Pancreas (tissue), 10 donors: Measurements from ENCODE around the gene KCNJ14. TPM values are rescaled to one million over a fixed set of nuclear protein-coding genes. Genes with fewer than 3 reads are reported as not detected.

ENCODE experiments used
- ATAC-seq, 4 donors: fragments of 200-7000 bp; cut with Tn5 transposase; one replicate each; pipeline versions ENCODE4 v1.8.0 to v1.9.1; 2020; ENCODE audit warnings: mild to moderate bottlenecking in 4 of 4, moderate library complexity in 4 of 4
- DNase-seq, 6 donors: peaks; one replicate each; pipeline ENCODE4 v3.0.0-alpha.2; 2020
- FAIRE-seq: peaks from 2 replicates; lab custom pipeline; 2012; peaks lifted over from hg19 to GRCh38; lab: Jason Lieb, UNC
- H3K27ac ChIP-seq, 4 donors: fragments of 200-600 bp; sonication (generic); 1 replicate in 3 of 4; 2 replicates in 1 of 4; pipeline versions ENCODE4 v1.5.0 to v1.8.0; 2020
- H3K27me3 ChIP-seq, 4 donors: fragments of 200-600 bp; one replicate each; pipeline ENCODE4 v1.8.0; 2021
- H3K36me3 ChIP-seq, 3 donors: fragments of 200-600 bp; sonication (generic) in 1 of 3; one replicate each; pipeline versions ENCODE4 v1.5.0 to v1.8.0; 2020 to 2021
- H3K4me1 ChIP-seq, 3 donors: fragments of 200-600 bp; one replicate each; pipeline ENCODE4 v1.8.0; 2021
- H3K4me3 ChIP-seq, 4 donors: fragments of 200-600 bp; sonication (generic) in 2 of 4; one replicate each; pipeline versions ENCODE4 v1.5.0 to v1.8.0; 2020 to 2021
- H3K9me3 ChIP-seq, 4 donors: fragments of 200-600 bp; one replicate each; pipeline ENCODE4 v1.8.0; 2021
- WGBS, 2 donors: extraction: QIAGEN DNeasy Blood & Tissue Kit; methylation state at CpG; one replicate each; pipeline ENCODE4 v1.1.7; 2013; 5-methylcytosine and 5-hydroxymethylcytosine counted together
- intact Hi-C, 3 donors: fragments of 100-400 bp; cut with DNase I; formaldehyde crosslinking; loops; one replicate each; pipeline versions ENCODE4 v1.11.1 to v1.14.2; 2022
- polyA plus RNA-seq, 2 donors: library from polyadenylated mRNA; stranded (reverse); fragments of 200-250 nt; gene quantifications; one replicate each; pipeline ENCODE4 v1.2.3, GENCODE V29; 2013
- total RNA-seq, 6 donors: library from RNA; stranded (reverse); fragmentation: NEBNext Ultra II Directional in 4 of 6; extraction: Animal tissue kit (Norgen Biotek cat#: 25700) in 4 of 6; gene quantifications; one replicate each; pipeline versions ENCODE4 v1.2.1 to v1.2.4, GENCODE V29; 2021 to 2023
- TF ChIP-seq, protein P1 (sequence below), 4 donors: fragments of 200-600 bp; sonication (generic) in 3 of 4; IDR thresholded peaks; one replicate each; pipeline versions ENCODE4 v1.5.0 to v1.8.0; 2021; ENCODE audit warnings: antibody characterized with exemption in 4 of 4
- donor health status: healthy with polysubstance abuse.
- donor health status: DM: no; HTN: no; CAD: no; lungs with moderate emphysema.
- donor health status: DM: no; HTN: no; CAD: no.
- donor health status: control.
- donor health status: control.
- donor health status: Bipolar disorder and iron deficiency.
- donor health status: DM: yes; HTN: yes; CAD: no.
- donor health status: DM: no; HTN: no; CAD: no.
- donor health status: DM: no; HTN: no; CAD: no.
- donor health status: DM: yes; HTN: yes; CAD: no.

The KCNJ14 gene
- total and polyA plus RNA-seq, 8 donors: 0.20 to 0.59 (median 0.42) TPM

DNA sequence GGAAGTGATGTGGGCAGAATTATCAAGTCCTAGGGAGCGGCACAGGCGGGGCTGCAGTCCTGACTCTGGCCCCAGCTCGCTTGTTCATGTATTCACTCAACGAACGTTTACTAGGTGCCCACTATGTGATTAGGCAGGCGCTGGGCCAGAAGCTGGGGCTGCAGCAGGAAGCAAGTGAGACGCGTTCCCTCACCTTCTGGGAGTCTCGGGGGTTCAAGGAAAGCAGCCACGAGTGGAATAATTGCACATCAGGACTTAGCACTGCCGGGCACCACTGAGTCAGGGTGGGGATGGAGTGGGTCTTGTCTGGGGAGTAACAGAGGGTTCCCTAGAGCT is 58.7 kb downstream of the KCNJ14 start:
- 34% methylated on average over 11 of the region's 11 CpGs for WGBS, 2 donors
- ATAC-seq (no peak), FAIRE-seq (no peak), DNase-seq (peak in 1 of 6 donors; percentile 39)
- no peaks in the 10 kb centered on the region for H3K36me3 ChIP-seq
- H3K9me3 ChIP-seq: no peaks in the 10 kb centered on the region
- H3K4me1 ChIP-seq: no peaks in the 10 kb centered on the region
- intact Hi-C loops: no loop called here
- peak overlapping the region in 1 of 4 donors; percentile 76 for H3K4me3 ChIP-seq
- no peaks in the 10 kb centered on the region for H3K27me3 ChIP-seq
- TF ChIP-seq, protein P1, sequence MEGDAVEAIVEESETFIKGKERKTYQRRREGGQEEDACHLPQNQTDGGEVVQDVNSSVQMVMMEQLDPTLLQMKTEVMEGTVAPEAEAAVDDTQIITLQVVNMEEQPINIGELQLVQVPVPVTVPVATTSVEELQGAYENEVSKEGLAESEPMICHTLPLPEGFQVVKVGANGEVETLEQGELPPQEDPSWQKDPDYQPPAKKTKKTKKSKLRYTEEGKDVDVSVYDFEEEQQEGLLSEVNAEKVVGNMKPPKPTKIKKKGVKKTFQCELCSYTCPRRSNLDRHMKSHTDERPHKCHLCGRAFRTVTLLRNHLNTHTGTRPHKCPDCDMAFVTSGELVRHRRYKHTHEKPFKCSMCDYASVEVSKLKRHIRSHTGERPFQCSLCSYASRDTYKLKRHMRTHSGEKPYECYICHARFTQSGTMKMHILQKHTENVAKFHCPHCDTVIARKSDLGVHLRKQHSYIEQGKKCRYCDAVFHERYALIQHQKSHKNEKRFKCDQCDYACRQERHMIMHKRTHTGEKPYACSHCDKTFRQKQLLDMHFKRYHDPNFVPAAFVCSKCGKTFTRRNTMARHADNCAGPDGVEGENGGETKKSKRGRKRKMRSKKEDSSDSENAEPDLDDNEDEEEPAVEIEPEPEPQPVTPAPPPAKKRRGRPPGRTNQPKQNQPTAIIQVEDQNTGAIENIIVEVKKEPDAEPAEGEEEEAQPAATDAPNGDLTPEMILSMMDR (IDR thresholded peaks at IDR 0.05): no peak
- H3K27ac ChIP-seq: no peak overlapping the region

DNA sequence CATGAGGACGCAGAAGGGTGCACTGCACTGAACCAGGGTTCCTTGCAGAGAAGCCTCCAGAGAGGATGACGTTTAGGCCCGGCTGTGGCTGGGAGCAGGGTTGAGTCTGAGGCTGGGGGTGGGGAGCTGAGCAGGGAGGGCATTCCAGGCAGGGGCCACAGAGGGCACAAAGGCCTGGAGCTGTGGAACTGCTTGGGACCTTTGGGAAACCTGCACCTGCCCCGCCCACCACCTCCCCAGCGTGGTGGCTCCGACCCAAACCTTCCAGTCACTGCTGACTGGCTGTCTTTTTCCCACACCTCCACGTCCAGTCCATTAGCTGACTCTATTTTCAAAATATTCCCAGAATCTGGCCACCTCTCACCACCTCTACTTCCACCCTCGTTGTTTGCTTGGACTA is 61.2 kb downstream of the KCNJ14 start:
- Histone ChIP-seq H3K36me3 (no peaks in the 10 kb centered on the region), H3K9me3 (no peaks in the 10 kb centered on the region), H3K27me3 (no peaks in the 10 kb centered on the region), H3K4me1 (no peaks in the 10 kb centered on the region), H3K27ac (no peak overlapping the region), H3K4me3 (no peak overlapping the region)
- DNase-seq (peak in 1 of 6 donors; percentile 29), ATAC-seq (no peak), FAIRE-seq (no peak)
- TF ChIP-seq, protein P1 (IDR thresholded peaks at IDR 0.05): no peak
- intact Hi-C loops: no loop called here
- 43 to 53% methylated on average over 8 of the region's 8 CpGs for WGBS, 2 donors

Other genes starting within 250 kb of the KCNJ14 start
- 10 to 100 TPM in 5 of 6 donors, 1 to 10 TPM in 1; 8.6 to 26.0 (median 15.1) TPM for gene CARD8, start 199.7 kb upstream of the KCNJ14 start, total RNA-seq
- 10 to 100 TPM; 19.4 to 19.8 TPM for gene CARD8, start 199.7 kb upstream of the KCNJ14 start, polyA plus RNA-seq
- gene ZNF114, start 185.5 kb upstream of the KCNJ14 start, total RNA-seq: 1 to 10 TPM in 3 of 6 donors, under 1 TPM in 3; 0.16 to 2.0 (median 0.94) TPM
- under 1 TPM; 0.30 to 0.70 TPM for gene ZNF114, start 185.5 kb upstream of the KCNJ14 start, polyA plus RNA-seq
- 10 to 100 TPM in 2 of 6 donors, 1 to 10 TPM in 4; 2.5 to 14.9 (median 6.4) TPM for gene EMP3, start 130.0 kb upstream of the KCNJ14 start, total RNA-seq
- 10 to 100 TPM; 17.6 to 23.8 TPM for gene EMP3, start 130.0 kb upstream of the KCNJ14 start, polyA plus RNA-seq
- 1 to 10 TPM; 3.3 to 7.3 (median 4.4) TPM for gene TMEM143, start 91.6 kb upstream of the KCNJ14 start, total RNA-seq
- gene TMEM143, start 91.6 kb upstream of the KCNJ14 start, polyA plus RNA-seq: 10 to 100 TPM in 1 of 2 donors, 1 to 10 TPM in 1; 8.0 to 11.2 TPM
- gene SYNGR4, start 91.2 kb upstream of the KCNJ14 start, total RNA-seq: 1 to 10 TPM in 1 of 6 donors, under 1 TPM in 3, not detected in 2; 0.19 to 1.1 (median 0.25) TPM
- 10 to 100 TPM in 1 of 2 donors, under 1 TPM in 1; 0.91 to 16.4 TPM for gene SYNGR4, start 91.2 kb upstream of the KCNJ14 start, polyA plus RNA-seq
- 10 to 100 TPM; 58.7 to 99.0 (median 77.0) TPM for gene KDELR1, start 64.0 kb upstream of the KCNJ14 start, total RNA-seq
- 100 to 1,000 TPM in 1 of 2 donors, 10 to 100 TPM in 1; 85.4 to 113 TPM for gene KDELR1, start 64.0 kb upstream of the KCNJ14 start, polyA plus RNA-seq
- gene GRIN2D, start 61.9 kb upstream of the KCNJ14 start, total RNA-seq: under 1 TPM in 5 of 6 donors, not detected in 1; 0.04 to 0.66 (median 0.26) TPM
- under 1 TPM; 0.19 TPM for gene GRIN2D, start 61.9 kb upstream of the KCNJ14 start, polyA plus RNA-seq
- gene GRWD1, start 9.6 kb upstream of the KCNJ14 start, total RNA-seq: 10 to 100 TPM; 13.0 to 23.1 (median 18.2) TPM
- gene GRWD1, start 9.6 kb upstream of the KCNJ14 start, polyA plus RNA-seq: 10 to 100 TPM in 1 of 2 donors, 1 to 10 TPM in 1; 8.6 to 10.2 TPM
- 10 to 100 TPM; 25.4 to 39.2 (median 29.1) TPM for gene CYTH2, start 13.8 kb downstream of the KCNJ14 start, total RNA-seq
- 10 to 100 TPM; 51.7 to 54.2 TPM for gene CYTH2, start 13.8 kb downstream of the KCNJ14 start, polyA plus RNA-seq
- gene LMTK3, start 56.3 kb downstream of the KCNJ14 start, total RNA-seq: 1 to 10 TPM; 2.3 to 4.1 (median 2.8) TPM
- gene LMTK3, start 56.3 kb downstream of the KCNJ14 start, polyA plus RNA-seq: 1 to 10 TPM; 4.1 to 7.7 TPM
- gene SULT2B1, start 96.6 kb downstream of the KCNJ14 start, total RNA-seq: under 1 TPM in 5 of 6 donors, not detected in 1; 0.32 to 0.64 (median 0.60) TPM
- gene SULT2B1, start 96.6 kb downstream of the KCNJ14 start, polyA plus RNA-seq: 1 to 10 TPM; 1.3 to 1.7 TPM
- gene SPACA4, start 151.2 kb downstream of the KCNJ14 start, total RNA-seq: not detected
- gene SPACA4, start 151.2 kb downstream of the KCNJ14 start, polyA plus RNA-seq: under 1 TPM in 1 of 2 donors, not detected in 1; 0.12 TPM
- 1 to 10 TPM; 1.2 to 2.9 (median 2.6) TPM for gene FAM83E, start 159.5 kb downstream of the KCNJ14 start, total RNA-seq
- 1 to 10 TPM; 1.8 to 3.4 TPM for gene FAM83E, start 159.5 kb downstream of the KCNJ14 start, polyA plus RNA-seq
- gene RPL18, start 163.6 kb downstream of the KCNJ14 start, total RNA-seq: 1,000 to 10,000 TPM in 4 of 6 donors, 100 to 1,000 TPM in 2; 881 to 1,605 (median 1,071) TPM
- gene RPL18, start 163.6 kb downstream of the KCNJ14 start, polyA plus RNA-seq: 1,000 to 10,000 TPM; 1,358 to 2,344 TPM
- gene SPHK2, start 163.9 kb downstream of the KCNJ14 start, total RNA-seq: 10 to 100 TPM in 1 of 6 donors, 1 to 10 TPM in 5; 4.3 to 11.0 (median 6.6) TPM
- gene SPHK2, start 163.9 kb downstream of the KCNJ14 start, polyA plus RNA-seq: 10 to 100 TPM; 15.9 to 24.0 TPM
- 1 to 10 TPM; 3.3 to 8.3 (median 6.5) TPM for gene DBP, start 181.8 kb downstream of the KCNJ14 start, total RNA-seq
- 10 to 100 TPM in 1 of 2 donors, 1 to 10 TPM in 1; 4.7 to 11.4 TPM for gene DBP, start 181.8 kb downstream of the KCNJ14 start, polyA plus RNA-seq
- 1 to 10 TPM; 2.6 to 6.2 (median 4.5) TPM for gene CA11, start 190.6 kb downstream of the KCNJ14 start, total RNA-seq
- gene CA11, start 190.6 kb downstream of the KCNJ14 start, polyA plus RNA-seq: 10 to 100 TPM; 10.2 to 15.2 TPM
- under 1 TPM in 5 of 6 donors, not detected in 1; 0.12 to 0.37 (median 0.20) TPM for gene NTN5, start 217.4 kb downstream of the KCNJ14 start, total RNA-seq
- gene NTN5, start 217.4 kb downstream of the KCNJ14 start, polyA plus RNA-seq: 1 to 10 TPM in 1 of 2 donors, under 1 TPM in 1; 0.38 to 1.8 TPM
- gene FUT2, start 240.4 kb downstream of the KCNJ14 start, total RNA-seq: 10 to 100 TPM in 2 of 6 donors, 1 to 10 TPM in 4; 4.8 to 14.5 (median 8.2) TPM
- 1 to 10 TPM; 3.7 to 5.4 TPM for gene FUT2, start 240.4 kb downstream of the KCNJ14 start, polyA plus RNA-seq